Lung (tissue), 12 donors: Measurements from ENCODE around the gene RPTN. TPM values are rescaled to one million over a fixed set of nuclear protein-coding genes. Genes with fewer than 3 reads are reported as not detected.

ENCODE experiments used
- ATAC-seq: fragments of 200-7000 bp; cut with Tn5 transposase; one replicate; pipeline ENCODE4 v1.9.1; 2020; ENCODE audit warnings: moderate number of reproducible peaks; ENCODE audit not compliant: insufficient read depth, low FRiP score
- DNase-seq, 3 donors: peaks; one replicate each; pipeline ENCODE4 v3.0.0-alpha.2; 2013 to 2017
- H3K27ac ChIP-seq, 2 donors: one replicate each; pipeline ENCODE4 v1.5.1; 2013; ENCODE audit warnings: mild to moderate bottlenecking in 2 of 2, moderate library complexity in 2 of 2, control low read depth in 1 of 2, inconsistent platforms in 1 of 2, low read depth in 1 of 2, low read length in 1 of 2
- H3K27me3 ChIP-seq, 3 donors: one replicate each; pipeline ENCODE4 v1.5.1; 2013; ENCODE audit warnings: low read length in 2 of 3; ENCODE audit not compliant: control insufficient read depth in 3 of 3, insufficient read depth in 3 of 3
- H3K36me3 ChIP-seq, 4 donors: one replicate each; pipeline ENCODE4 v1.5.1; 2013; ENCODE audit warnings: low read length in 4 of 4, mild to moderate bottlenecking in 1 of 4, moderate library complexity in 1 of 4; ENCODE audit not compliant: control insufficient read depth in 4 of 4, insufficient read depth in 4 of 4
- H3K4me1 ChIP-seq, 5 donors: one replicate each; pipeline ENCODE4 v1.5.1; 2013; ENCODE audit warnings: low read length in 5 of 5, mild to moderate bottlenecking in 2 of 5, moderate library complexity in 1 of 5; ENCODE audit not compliant: control insufficient read depth in 5 of 5, insufficient read depth in 5 of 5
- H3K4me3 ChIP-seq: one replicate; pipeline ENCODE4 v1.5.1; 2013; ENCODE audit warnings: mild to moderate bottlenecking, control low read depth, moderate library complexity
- H3K9ac ChIP-seq, 2 donors: one replicate each; pipeline ENCODE4 v1.5.1; 2013; ENCODE audit warnings: low read length in 2 of 2, control low read depth in 1 of 2; ENCODE audit not compliant: insufficient read depth in 1 of 2
- H3K9me3 ChIP-seq, 4 donors: one replicate each; pipeline ENCODE4 v1.5.1; 2013; ENCODE audit warnings: low read length in 3 of 4, mild to moderate bottlenecking in 1 of 4, moderate library complexity in 1 of 4; ENCODE audit not compliant: control insufficient read depth in 4 of 4, insufficient read depth in 3 of 4
- CTCF ChIP-seq: IDR thresholded peaks from 2 replicates; pipeline ENCODE4 v1.5.1; 2012; ENCODE audit warnings: mild to moderate bottlenecking; ENCODE audit errors: control extremely low read depth, extremely low read depth
- WGBS, 2 donors: extraction: QIAGEN DNeasy Blood & Tissue Kit; methylation state at CpG; one replicate each; pipeline ENCODE4 v1.1.7; 2013; 5-methylcytosine and 5-hydroxymethylcytosine counted together
- polyA plus RNA-seq, 2 donors: library from polyadenylated mRNA; stranded (reverse); fragments of 200-250 nt; gene quantifications; one replicate each; pipeline ENCODE4 v1.2.1, GENCODE V29; 2013
- total RNA-seq, 2 donors: library from RNA; depleted of rRNA in 1 of 2; stranded (reverse); fragments of >200 nt in 1 of 2; gene quantifications; one replicate each; pipeline ENCODE4 v1.2.1, GENCODE V29; 2014 to 2021
- donor health status: control.
- donor health status: control.
- donor health status: Bipolar disorder and iron deficiency.
- donor health status: healthy.
- donor health status: DM: yes; HTN: yes; CAD: no.

RPTN gene
- total and polyA plus RNA-seq, 4 donors = not detected

- Histone ChIP-seq H3K9ac (no peak overlapping the region), H3K27ac (no peak overlapping the region), H3K4me1 (peaks cover 0 to 11% (median 0%) of the 10 kb centered on the region in 5 donors), H3K36me3 (no peaks in the 10 kb centered on the region), H3K9me3 (no peaks in the 10 kb centered on the region), H3K4me3 (no peak overlapping the region), H3K27me3 (no peaks in the 10 kb centered on the region)
- WGBS, 2 donors = 18 to 19% methylated on average over 9 of the region's 9 CpGs
- DNase-seq (peak; percentile 27 to 59 (median 29)), ATAC-seq (no peak)
- TF ChIP-seq CTCF = peak; percentile 53
These were observed 30.8 kb upstream of the RPTN start for GRCh38 chr1:152189657-152190442.

- Histone ChIP-seq H3K27me3 (no peaks in the 10 kb centered on the region), H3K4me3 (peak overlapping the region; percentile 35), H3K4me1 (peaks cover 0 to 11% (median 0%) of the 10 kb centered on the region in 5 donors), H3K9ac (peak overlapping the region in 1 of 2 donors; percentile 26), H3K36me3 (no peaks in the 10 kb centered on the region), H3K9me3 (no peaks in the 10 kb centered on the region), H3K27ac (peak overlapping the region in 1 of 2 donors; percentile 33)
- DNase-seq (peak; percentile 24 to 60 (median 47)), ATAC-seq (peak; percentile 17)
- WGBS, 2 donors = 1 to 16% methylated on average over 62 of the region's 62 CpGs
- peak; percentile 56 for TF ChIP-seq CTCF
These were observed 29.9 kb upstream of the RPTN start for GRCh38 chr1:152188673-152189591.

- no peak for DNase-seq
- WGBS, 2 donors = 76 to 95% methylated on average over 5 of the region's 5 CpGs
- Histone ChIP-seq H3K9me3 (no peaks in the 10 kb centered on the region), H3K27me3 (no peaks in the 10 kb centered on the region), H3K36me3 (no peaks in the 10 kb centered on the region), H3K9ac (no peak overlapping the region), H3K27ac (no peak overlapping the region), H3K4me3 (no peak overlapping the region), H3K4me1 (peaks cover 0 to 13% (median 9%) of the 10 kb centered on the region in 5 donors)
- ATAC-seq = no peak
- no peak for TF ChIP-seq CTCF
These were observed 27.7 kb upstream of the RPTN start for GRCh38 chr1:152186556-152187285.
